Measurements from ENCODE around the gene S1PR5.

S1PR5 gene, protein sequence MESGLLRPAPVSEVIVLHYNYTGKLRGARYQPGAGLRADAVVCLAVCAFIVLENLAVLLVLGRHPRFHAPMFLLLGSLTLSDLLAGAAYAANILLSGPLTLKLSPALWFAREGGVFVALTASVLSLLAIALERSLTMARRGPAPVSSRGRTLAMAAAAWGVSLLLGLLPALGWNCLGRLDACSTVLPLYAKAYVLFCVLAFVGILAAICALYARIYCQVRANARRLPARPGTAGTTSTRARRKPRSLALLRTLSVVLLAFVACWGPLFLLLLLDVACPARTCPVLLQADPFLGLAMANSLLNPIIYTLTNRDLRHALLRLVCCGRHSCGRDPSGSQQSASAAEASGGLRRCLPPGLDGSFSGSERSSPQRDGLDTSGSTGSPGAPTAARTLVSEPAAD

DNA sequence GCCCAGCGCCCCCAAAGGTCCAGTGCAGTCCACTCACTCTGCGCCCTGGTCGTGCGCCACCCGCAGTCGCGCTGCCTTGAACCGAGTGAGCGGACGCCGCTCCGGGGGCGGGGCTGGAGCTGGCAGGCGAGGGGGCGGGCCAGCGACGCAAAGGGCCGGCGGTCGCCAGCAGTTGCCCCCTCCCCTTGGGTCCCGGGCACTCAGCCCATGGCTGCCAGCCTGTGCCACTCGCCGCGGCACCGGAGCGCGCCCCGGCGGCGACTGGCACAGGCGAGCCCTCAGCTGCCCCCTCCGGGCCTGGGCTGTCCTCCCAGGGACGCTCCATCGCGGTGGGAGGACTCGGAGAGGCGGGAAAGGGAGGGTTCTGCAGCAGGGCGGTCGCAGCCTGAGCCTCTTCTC is at the start of gene S1PR5:
S1PR5 (minus strand) TSS at position 87 of the 399 bp plus-strand sequence. CDS start 2,436 bp downstream, outside the sequence.
- no peak for TF ChIP-seq ZFX (IDR thresholded peaks at IDR 0.05; ENCODE audit: borderline replicate concordance)
- TF ChIP-seq, protein P1, sequence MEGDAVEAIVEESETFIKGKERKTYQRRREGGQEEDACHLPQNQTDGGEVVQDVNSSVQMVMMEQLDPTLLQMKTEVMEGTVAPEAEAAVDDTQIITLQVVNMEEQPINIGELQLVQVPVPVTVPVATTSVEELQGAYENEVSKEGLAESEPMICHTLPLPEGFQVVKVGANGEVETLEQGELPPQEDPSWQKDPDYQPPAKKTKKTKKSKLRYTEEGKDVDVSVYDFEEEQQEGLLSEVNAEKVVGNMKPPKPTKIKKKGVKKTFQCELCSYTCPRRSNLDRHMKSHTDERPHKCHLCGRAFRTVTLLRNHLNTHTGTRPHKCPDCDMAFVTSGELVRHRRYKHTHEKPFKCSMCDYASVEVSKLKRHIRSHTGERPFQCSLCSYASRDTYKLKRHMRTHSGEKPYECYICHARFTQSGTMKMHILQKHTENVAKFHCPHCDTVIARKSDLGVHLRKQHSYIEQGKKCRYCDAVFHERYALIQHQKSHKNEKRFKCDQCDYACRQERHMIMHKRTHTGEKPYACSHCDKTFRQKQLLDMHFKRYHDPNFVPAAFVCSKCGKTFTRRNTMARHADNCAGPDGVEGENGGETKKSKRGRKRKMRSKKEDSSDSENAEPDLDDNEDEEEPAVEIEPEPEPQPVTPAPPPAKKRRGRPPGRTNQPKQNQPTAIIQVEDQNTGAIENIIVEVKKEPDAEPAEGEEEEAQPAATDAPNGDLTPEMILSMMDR (IDR thresholded peaks at IDR 0.05), result peak; percentile 50
- H3K27ac ChIP-seq, result peak within 1 kb of the TSS; percentile 26; the same call in 1 of the 2 replicates

DNA sequence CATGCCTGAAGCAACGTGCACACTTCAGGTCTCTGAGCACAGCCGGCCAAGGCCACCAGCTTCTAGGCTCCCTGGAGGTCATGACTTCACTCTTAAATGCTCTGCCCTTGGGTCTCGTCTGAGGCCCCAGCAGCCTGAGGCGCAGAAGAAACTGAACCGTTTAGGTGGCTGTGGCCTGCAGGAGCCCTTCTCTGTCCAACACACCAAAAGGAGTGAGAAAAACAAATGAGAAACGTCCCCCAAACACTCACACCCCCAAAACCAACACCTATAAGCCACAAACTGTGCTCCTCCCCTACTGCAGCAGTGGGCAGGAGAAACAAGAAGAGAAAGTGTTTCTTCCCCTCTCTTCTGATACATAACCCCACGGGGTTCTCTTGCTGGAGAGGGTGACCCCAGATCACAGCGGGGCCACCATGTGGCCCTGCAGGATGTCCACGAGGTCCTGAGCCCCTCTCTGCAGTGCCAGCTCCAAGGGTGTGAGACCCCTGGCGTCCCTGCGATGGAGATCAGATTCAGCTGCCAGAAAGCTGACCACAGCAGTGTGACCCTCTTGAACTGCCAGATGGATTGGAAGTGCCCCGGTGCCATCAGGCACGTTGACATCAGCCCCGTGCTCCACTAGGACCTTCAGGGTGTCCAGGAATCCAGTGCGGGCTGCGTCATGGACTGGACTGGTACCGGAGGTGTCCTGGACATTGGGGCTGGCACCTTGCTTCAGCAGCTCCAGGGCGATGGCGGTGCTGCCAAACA is 49.6 kb upstream of the S1PR5 start:
- no peak for TF ChIP-seq ZFX (IDR thresholded peaks at IDR 0.05; ENCODE audit: borderline replicate concordance)
- TF ChIP-seq, protein P1 (IDR thresholded peaks at IDR 0.05), result no peak
- peak overlapping the region; percentile 82 for H3K27ac ChIP-seq

DNA sequence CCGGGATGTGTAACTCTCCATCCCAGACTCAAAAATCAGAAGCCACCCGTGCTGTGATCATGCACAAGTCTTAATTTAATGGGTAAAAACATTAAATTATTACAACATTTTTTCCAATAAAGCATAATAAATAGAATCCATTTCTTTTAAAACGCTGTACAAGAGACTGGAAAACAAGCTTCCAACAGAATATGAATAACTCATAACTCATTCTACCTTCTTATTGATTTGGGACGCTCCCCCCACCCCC is 49.1 kb upstream of the S1PR5 start:
- TF ChIP-seq ZFX (IDR thresholded peaks at IDR 0.05; ENCODE audit: borderline replicate concordance), result no peak
- TF ChIP-seq, protein P1 (IDR thresholded peaks at IDR 0.05), result no peak
- H3K27ac ChIP-seq, result peak overlapping the region; percentile 82

DNA sequence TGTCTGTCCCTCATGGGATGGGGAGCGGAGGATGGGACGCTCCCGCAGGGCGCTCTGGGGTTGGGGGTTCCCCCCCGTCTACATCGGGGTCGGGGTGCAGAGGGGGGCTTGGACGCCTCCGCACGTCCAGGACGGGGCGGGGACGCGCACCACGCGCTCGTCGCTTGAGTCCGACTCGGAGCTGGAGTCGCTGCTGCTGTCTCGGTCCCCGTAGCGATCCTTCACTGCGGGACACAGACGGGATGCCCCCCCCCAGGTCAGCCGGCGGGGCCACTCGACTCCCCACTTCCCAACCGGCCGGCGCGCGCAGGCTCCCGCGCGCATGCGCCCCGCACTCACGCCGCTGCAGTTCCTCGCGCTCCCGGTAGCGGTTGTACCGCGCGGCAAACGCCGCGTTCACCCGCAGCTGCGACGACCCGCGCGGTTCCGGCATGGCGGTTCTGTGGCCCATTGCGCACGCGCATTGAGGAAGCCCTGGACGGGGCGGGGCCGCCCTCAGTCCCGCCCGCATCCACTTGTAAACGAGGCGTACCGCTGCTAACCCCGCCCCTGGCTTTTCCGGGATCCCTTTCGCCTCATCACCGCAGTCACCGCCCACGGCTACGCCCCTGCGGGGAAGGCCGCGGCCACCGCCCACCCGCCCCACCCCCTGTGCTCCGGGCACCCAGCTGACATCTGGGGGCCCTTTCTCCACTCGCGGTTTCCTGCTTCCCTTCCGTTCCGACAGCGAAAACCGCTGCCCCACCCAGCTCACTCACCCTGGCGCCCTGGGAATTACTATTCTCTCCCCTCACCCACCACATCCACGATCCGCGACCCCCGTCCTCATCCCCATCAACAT is 48.5 kb upstream of the S1PR5 start, which contains the start of gene KRI1:
KRI1 (minus strand) TSS at position 444 of the 841 bp plus-strand sequence; CDS start at position 433, 11 bp downstream.
- H3K27ac ChIP-seq, result peak within 1 kb of the TSS; percentile 82
- no peak for TF ChIP-seq ZFX (IDR thresholded peaks at IDR 0.05; ENCODE audit: borderline replicate concordance)
- TF ChIP-seq, protein P1 (IDR thresholded peaks at IDR 0.05), result peak; percentile 24

DNA sequence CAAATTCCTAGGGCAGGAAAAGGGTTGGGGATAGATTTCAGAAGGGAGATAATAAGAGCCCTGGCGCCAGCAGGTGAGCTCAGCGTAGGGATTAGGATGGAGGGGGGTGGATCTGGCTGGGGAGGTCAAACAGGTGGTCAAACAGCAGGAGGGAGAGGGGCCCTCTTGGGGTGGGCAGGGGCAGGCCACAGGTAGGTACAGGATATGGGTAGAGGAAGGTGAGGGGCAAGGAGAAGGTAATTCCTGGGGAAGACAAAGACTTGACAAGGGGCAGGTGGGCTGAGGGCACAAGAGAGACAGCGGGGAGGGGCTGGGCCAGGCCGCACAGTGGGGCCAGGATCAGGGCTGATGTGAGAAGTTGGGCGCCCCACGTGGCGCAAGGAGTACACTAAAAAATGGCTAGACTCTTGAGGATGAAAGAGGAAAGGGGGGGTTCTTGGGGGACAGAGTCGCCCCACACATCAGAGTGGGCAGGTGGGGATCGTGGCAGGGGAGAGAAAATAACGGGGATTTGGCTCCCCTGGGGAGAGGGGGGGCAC is 47.9 kb upstream of the S1PR5 start:
- peak overlapping the region; percentile 82 for H3K27ac ChIP-seq
- TF ChIP-seq ZFX (IDR thresholded peaks at IDR 0.05; ENCODE audit: borderline replicate concordance), result no peak
- TF ChIP-seq, protein P1 (IDR thresholded peaks at IDR 0.05), result no peak

DNA sequence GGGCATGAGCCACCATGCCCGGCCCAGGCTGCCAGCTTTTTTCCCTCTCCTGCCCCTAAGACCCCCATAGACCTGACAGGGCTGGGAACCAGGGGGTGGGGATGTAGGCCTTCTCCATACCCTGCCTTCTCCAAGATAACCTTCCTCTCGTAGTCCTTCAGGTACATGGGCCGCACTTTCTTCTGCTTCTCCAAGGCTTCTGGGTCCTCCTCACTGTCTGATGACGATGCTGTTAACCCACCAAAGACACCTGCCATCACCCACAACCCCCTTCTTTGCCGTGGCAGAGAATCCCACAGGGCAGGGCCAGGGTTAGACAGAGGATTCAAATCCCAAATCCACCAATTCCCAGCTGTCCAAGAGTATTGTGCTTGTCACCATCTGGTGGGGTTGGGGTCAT is 45.4 kb upstream of the S1PR5 start:
- no peak overlapping the region for H3K27ac ChIP-seq
- TF ChIP-seq, protein P1 (IDR thresholded peaks at IDR 0.05), result no peak
- no peak for TF ChIP-seq ZFX (IDR thresholded peaks at IDR 0.05; ENCODE audit: borderline replicate concordance)
